Lower leg skin (tissue), 3 donors: ENCODE measurements around the gene KCNH3.

ENCODE experiments used
- POLR2A ChIP-seq, 2 donors: fragments of 450-650 bp; IDR thresholded peaks; one replicate each; pipeline ENCODE4 v1.6.1; 2016 to 2017; ENCODE audit warnings: antibody characterized with exemption in 2 of 2, mild to moderate bottlenecking in 1 of 2, moderate library complexity in 1 of 2
- TF ChIP-seq, protein P1 (sequence below), 3 donors: fragments of 450-650 bp; IDR thresholded peaks; one replicate each; pipeline ENCODE4 v1.5.1; 2016; ENCODE audit warnings: antibody characterized with exemption in 3 of 3, mild to moderate bottlenecking in 3 of 3, moderate library complexity in 2 of 3

- TF ChIP-seq, protein P1, sequence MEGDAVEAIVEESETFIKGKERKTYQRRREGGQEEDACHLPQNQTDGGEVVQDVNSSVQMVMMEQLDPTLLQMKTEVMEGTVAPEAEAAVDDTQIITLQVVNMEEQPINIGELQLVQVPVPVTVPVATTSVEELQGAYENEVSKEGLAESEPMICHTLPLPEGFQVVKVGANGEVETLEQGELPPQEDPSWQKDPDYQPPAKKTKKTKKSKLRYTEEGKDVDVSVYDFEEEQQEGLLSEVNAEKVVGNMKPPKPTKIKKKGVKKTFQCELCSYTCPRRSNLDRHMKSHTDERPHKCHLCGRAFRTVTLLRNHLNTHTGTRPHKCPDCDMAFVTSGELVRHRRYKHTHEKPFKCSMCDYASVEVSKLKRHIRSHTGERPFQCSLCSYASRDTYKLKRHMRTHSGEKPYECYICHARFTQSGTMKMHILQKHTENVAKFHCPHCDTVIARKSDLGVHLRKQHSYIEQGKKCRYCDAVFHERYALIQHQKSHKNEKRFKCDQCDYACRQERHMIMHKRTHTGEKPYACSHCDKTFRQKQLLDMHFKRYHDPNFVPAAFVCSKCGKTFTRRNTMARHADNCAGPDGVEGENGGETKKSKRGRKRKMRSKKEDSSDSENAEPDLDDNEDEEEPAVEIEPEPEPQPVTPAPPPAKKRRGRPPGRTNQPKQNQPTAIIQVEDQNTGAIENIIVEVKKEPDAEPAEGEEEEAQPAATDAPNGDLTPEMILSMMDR (IDR thresholded peaks at IDR 0.05) = no peak
- no peak for TF ChIP-seq POLR2A (IDR thresholded peaks at IDR 0.05)
Observed at GRCh38 chr12:49527361-49528130, 11.3 kb upstream of the KCNH3 start.
